A673 (cell line): ENCODE results near the gene CTNNA1.

Experiments used
- EZH2 ChIP-seq: fragments of 200-600 bp; sonication (generic); IDR thresholded peaks from 2 replicates; pipeline ENCODE4 v1.6.1; 2017; ENCODE audit warnings: borderline replicate concordance, low read depth, mild to moderate bottlenecking, mixed read lengths, antibody characterized with exemption, low read length; ENCODE audit not compliant: poor library complexity, severe bottlenecking
- TF ChIP-seq, protein P1 (sequence below): fragments of 300-800, 200-600 bp; sonication (generic); conservative IDR thresholded peaks from 2 replicates; pipeline ENCODE4 v1.5.1; 2017; ENCODE audit warnings: low read depth, mild to moderate bottlenecking, antibody characterized with exemption, low read length, moderate library complexity, mixed read lengths

DNA sequence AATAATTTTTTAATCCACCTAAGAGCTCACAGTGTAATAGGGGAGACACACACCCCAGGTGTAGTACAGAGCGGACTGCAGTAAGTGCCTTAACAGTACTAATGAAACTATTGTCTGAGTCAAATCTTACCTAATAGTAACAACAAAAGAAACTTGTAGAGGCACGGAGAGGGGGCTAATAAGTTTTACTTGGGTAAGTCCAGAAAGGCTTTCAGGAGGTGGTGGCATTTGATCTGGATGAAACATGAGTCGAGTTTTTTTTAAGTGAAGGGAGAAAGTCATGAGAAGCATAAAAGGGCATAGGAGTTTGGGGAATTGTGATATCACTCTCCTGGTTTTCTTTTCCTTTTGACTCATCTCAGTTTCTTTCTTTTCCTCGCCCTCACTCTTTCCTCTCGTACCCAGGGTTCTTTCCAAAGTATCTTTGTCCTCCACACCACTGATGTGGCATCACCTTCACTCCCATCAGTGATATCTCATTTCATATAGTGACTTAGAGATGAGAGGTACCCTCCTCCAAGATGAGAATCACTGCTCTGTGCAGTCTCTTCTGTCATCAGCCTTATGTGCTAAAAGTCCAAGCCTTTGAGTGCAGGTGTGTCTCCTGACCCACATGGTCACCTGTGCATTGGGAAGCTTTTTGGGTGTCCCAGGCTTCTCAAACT, 2.0 kb downstream of the CTNNA1 start:
- TF ChIP-seq, protein P1, sequence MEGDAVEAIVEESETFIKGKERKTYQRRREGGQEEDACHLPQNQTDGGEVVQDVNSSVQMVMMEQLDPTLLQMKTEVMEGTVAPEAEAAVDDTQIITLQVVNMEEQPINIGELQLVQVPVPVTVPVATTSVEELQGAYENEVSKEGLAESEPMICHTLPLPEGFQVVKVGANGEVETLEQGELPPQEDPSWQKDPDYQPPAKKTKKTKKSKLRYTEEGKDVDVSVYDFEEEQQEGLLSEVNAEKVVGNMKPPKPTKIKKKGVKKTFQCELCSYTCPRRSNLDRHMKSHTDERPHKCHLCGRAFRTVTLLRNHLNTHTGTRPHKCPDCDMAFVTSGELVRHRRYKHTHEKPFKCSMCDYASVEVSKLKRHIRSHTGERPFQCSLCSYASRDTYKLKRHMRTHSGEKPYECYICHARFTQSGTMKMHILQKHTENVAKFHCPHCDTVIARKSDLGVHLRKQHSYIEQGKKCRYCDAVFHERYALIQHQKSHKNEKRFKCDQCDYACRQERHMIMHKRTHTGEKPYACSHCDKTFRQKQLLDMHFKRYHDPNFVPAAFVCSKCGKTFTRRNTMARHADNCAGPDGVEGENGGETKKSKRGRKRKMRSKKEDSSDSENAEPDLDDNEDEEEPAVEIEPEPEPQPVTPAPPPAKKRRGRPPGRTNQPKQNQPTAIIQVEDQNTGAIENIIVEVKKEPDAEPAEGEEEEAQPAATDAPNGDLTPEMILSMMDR = no peak
- TF ChIP-seq EZH2 = no peak
